KOPT-K1 (cell line): ENCODE measurements around the gene RDH5.

Experiments
- H3K27ac ChIP-seq: fragments of 200-600 bp; sonication (generic); 2 replicates; pipeline ENCODE4 v1.5.1; 2016; ENCODE audit warnings: antibody characterized with exemption, mild to moderate bottlenecking, low read depth, low read length; ENCODE audit not compliant: poor library complexity, severe bottlenecking
- H3K36me3 ChIP-seq: fragments of 200-600 bp; sonication (generic); 2 replicates; pipeline ENCODE4 v1.5.1; 2017; ENCODE audit warnings: antibody characterized with exemption, mild to moderate bottlenecking, low read length, moderate library complexity; ENCODE audit not compliant: insufficient read depth
- H3K9me3 ChIP-seq: fragments of 200-600 bp; sonication (generic); 2 replicates; pipeline ENCODE4 v1.5.1; 2017; ENCODE audit warnings: antibody characterized with exemption, low read length, mild to moderate bottlenecking; ENCODE audit not compliant: insufficient read depth, poor library complexity, severe bottlenecking

RDH5 gene

DNA sequence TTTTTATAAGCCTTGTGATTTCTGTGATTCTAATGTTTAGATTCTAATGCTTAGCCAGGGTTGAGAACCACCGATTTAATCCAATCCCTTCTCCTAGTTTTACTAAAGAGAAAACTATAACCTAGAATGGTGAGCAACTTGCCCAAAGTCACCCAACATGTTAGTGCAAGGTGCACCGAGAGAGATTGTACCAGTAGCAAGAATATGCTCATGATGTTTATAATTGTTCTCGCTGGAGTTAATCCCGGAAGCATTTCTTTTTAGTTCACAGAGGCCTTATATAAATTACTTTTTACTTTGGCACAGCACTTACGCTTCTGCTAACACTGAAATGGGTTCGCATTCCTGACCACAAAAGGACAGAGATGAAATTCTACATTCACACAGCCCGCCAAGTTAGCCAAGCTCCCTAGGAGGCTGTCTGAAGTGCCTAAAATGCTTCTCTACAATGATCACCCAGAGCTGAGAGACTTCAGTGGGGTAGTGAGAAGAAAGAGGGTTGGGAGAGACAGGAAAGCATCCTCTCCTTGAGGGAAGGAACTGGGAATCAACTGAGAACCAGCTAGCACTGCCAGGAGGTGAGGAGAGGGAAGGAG lies 4.9 kb upstream of the RDH5 start:
- Histone ChIP-seq H3K27ac (peak overlapping the region; percentile 80), H3K36me3 (peaks cover 22% of the 10 kb centered on the region; the same call in 1 of the 2 replicates), H3K9me3 (no peaks in the 10 kb centered on the region)

DNA sequence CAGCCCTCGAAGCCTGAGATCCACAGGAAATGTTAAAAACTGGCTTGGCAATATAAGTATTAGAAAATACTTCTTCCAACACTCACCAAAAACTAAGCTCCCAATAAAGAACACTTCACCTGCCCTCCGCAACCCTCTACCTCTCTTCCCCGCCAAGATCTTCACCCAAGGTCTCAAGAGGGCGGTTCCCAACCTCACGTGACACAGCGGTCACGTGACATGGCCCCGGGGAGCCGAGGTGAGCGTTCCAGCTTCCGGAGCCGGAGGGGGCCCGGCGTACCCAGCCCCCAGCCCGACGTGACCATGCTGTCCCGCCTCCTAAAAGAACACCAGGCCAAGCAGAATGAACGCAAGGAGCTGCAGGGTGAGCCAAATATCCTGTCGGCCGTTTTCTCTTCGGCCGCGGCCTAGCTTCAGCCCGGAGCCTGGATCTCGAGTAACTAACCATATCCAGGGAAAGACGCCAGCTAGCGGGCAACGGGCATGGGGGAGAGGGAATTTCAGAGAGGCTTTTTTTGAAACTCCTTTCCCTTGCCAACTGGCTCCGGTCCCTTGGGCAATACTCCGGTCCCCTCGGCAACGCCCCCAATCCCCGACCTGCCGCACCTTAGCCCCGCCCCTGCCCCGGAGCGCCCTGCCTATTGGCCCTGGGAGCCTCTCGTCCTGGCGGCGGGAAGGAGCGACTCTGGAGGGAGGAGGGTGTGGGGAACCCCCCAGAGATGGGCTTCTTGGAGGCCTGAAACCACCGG lies 4.2 kb upstream of the RDH5 start, which contains the start of gene BLOC1S1:
BLOC1S1 (plus strand) TSS at position 214 of the 749 bp plus-strand sequence; CDS start at position 220, 6 bp downstream.
- Histone ChIP-seq H3K27ac (peak within 1 kb of the TSS; percentile 80), H3K9me3 (no peaks in the 10 kb centered on the region), H3K36me3 (peaks cover 30% of the 10 kb centered on the region; the same call in 1 of the 2 replicates)

DNA sequence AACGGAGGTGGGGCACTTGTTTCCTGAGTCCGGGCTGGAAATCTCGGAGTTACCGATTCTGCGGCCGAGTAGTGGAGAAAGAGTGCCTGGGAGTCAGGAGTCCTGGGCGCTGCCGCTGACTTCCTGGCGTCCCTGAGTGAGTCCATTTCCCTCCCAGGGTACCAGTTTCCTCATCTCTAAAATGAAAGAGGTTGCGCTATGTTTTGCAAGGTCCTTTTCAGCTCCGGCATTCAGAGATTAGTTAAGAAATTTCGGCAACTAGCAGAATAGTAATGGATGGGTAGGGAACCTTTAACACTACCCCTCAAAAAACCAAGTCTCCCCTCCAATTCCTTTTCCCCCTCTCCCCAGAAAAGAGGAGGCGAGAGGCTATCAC lies 3.6 kb upstream of the RDH5 start:
- H3K36me3 ChIP-seq = peaks cover 35% of the 10 kb centered on the region; the same call in 1 of the 2 replicates
- peak overlapping the region; percentile 80 for H3K27ac ChIP-seq
- no peaks in the 10 kb centered on the region for H3K9me3 ChIP-seq

DNA sequence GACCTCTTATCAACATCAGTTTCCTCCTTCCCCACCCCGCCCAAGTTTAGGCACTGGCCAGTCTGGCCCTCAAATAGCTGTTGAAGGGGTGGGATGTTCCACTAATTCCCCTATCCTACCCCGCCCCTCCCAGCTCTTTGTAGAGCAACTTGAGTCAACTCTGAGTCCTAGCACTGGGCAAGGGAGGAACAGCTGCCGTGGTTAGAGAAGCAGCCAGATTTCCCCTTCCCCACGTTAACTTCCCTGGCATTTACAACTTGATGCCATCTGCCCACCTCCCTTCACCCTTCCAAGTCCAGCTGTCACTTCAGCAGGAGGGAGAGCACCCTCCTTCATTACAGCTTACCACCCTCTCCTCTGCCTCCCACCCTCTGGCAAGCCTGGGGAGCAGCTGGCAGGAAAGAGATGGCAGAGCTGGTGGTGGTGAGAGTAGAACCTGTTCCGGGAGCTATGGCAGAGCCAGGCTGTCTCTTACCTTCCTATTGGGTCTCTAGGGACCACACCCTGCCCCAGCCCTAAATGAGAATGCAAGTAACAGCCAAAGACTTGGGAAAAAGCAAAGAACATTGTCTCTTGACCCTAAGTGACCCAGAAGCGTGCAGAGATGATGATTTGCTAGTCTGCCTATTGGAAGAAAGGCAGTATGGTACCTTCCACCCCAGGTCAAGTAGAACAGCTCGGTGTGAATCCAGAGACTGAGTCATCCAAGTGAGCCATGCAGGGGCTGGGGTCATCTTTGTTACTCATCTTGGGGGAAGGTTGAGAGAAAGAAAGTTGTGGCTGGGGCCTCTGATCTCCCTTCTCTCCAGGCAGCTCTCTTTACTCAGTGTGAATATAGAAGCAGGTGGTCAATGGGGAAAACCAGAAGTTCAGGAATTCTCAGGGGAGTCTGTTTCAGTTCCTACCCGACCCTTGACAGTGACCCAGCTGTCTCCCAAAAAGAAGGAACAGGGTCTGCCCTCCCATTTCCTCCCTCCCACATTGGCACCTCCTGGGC lies 2.9 kb upstream of the RDH5 start:
- no peaks in the 10 kb centered on the region for H3K9me3 ChIP-seq
- peak overlapping the region; percentile 80 for H3K27ac ChIP-seq
- H3K36me3 ChIP-seq = peaks cover 41% of the 10 kb centered on the region; the same call in 1 of the 2 replicates

DNA sequence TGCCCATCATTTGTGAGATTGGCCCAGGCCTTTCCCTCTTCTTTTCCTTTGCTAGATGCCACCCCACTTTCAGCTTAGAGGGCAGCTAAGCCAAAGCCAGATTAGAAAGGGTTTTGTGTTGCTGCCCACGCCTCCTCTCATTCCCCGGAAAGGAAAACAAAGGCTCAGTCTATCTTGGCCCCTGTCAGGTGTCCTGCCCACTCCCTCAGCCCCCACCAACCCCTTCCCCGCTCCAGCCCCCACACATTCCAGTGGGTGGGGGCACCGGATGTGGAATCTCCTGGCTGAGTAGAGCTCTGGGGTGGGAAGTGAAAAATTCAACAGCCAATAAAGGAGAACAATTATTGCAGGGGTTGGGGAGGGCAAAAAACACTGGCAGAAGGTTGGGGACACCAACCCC lies 2.2 kb upstream of the RDH5 start:
- Histone ChIP-seq H3K9me3 (no peaks in the 10 kb centered on the region), H3K27ac (no peak overlapping the region), H3K36me3 (peaks cover 45% of the 10 kb centered on the region; the same call in 1 of the 2 replicates)

DNA sequence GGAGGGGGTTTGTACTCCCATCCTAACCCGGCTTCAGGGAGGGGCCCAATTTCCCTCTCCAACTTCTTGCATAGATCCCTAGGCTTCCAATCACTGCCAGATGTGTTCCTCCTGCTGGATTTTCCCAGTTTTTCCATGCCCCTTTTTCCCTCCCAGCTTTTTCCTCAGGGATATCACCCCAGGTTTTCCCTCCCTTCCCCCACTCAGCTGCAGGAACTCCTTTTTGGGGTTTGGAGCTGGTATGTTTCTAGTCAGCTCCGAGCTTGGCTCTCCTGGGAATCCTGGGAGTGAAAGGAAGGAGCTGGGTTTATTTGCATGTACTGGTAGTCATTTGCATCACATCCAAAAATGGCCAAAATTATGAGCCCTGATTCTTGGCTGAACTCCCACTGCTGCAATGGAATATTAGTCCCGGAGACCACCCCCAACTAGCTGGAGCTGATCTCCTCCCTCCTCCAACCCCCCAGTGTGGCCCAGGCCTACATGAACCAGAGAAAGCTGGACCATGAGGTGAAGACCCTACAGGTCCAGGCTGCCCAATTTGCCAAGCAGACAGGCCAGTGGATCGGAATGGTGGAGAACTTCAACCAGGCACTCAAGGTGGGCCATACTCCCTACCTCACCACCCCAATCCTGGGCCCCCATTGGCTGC lies 1.4 kb upstream of the RDH5 start:
- H3K9me3 ChIP-seq = no peaks in the 10 kb centered on the region
- H3K36me3 ChIP-seq = peaks cover 50% of the 10 kb centered on the region; the same call in 1 of the 2 replicates
- no peak overlapping the region for H3K27ac ChIP-seq

DNA sequence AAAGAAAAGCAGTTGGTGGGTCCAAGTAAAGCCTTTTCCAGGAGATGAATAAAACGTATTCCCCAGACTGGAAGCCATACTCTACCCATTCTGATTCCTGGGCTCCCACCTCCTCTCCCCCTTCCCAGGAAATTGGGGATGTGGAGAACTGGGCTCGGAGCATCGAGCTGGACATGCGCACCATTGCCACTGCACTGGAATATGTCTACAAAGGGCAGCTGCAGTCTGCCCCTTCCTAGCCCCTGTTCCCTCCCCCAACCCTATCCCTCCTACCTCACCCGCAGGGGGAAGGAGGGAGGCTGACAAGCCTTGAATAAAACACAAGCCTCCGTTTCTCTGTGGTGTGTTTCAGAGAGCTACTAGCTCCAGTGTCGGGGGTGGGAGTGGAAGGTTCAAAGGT lies 822 bp upstream of the RDH5 start:
- no peak overlapping the region for H3K27ac ChIP-seq
- H3K9me3 ChIP-seq = no peaks in the 10 kb centered on the region
- peaks cover 56% of the 10 kb centered on the region for H3K36me3 ChIP-seq

DNA sequence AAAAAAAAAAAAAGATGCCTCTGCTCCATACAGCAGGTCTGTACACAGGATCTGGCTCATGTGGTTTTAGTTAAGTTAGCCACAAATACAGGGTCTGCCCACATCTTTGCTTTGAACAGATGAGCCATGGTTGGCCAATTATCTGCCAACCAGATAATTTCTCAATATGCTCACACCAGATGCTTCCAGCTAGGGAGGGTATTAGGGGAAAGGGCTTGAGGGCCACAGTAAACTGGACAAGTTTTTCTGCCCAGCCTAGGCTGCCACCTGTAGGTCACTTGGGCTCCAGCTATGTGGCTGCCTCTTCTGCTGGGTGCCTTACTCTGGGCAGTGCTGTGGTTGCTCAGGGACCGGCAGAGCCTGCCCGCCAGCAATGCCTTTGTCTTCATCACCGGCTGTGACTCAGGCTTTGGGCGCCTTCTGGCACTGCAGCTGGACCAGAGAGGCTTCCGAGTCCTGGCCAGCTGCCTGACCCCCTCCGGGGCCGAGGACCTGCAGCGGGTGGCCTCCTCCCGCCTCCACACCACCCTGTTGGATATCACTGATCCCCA lies 776 bp downstream of the RDH5 start:
- no peaks in the 10 kb centered on the region for H3K9me3 ChIP-seq
- H3K27ac ChIP-seq = no peak overlapping the region
- H3K36me3 ChIP-seq = peaks cover 71% of the 10 kb centered on the region

DNA sequence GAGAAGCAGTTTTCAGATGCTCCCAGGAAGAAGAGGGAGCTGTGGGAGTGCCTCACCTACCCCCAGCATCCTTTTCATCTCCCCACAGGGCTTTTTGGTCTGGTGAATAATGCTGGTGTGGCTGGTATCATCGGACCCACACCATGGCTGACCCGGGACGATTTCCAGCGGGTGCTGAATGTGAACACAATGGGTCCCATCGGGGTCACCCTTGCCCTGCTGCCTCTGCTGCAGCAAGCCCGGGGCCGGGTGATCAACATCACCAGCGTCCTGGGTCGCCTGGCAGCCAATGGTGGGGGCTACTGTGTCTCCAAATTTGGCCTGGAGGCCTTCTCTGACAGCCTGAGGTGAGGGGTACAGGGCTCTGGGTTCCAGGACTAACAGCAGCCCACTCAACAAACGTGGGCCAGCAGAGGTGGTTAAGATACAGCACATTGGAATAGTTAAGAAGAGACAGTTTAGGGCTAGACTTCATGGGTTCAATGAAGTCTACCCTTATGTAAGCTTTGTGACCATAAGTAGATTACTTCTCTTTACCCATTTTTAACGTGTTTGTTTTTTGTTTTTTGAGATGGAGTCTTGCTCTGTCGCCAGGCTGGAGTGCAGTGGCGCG lies 1.5 kb downstream of the RDH5 start:
- H3K27ac ChIP-seq = no peak overlapping the region
- H3K9me3 ChIP-seq = no peaks in the 10 kb centered on the region
- peaks cover 76% of the 10 kb centered on the region for H3K36me3 ChIP-seq

DNA sequence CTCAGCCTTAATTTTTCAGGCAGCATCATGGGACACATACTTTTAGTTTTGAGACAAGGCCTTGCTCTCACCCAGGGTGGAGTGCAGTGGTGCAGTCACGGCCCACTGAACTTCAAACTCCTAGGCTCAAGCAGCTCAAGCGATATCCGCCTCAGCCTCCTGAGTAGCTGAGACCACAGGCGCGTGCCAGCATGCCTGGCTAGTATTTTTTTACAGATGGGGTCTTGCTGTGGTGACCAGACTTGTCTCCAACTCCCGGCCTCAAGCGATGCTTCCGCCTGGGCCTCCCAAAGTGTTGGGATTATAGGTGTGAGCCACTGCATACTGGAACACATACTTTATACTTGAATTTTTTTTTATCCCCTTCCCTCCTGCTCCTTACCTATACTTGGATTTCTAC lies 2.8 kb downstream of the RDH5 start:
- H3K27ac ChIP-seq = no peak overlapping the region
- H3K36me3 ChIP-seq = peaks cover 82% of the 10 kb centered on the region
- H3K9me3 ChIP-seq = no peaks in the 10 kb centered on the region

DNA sequence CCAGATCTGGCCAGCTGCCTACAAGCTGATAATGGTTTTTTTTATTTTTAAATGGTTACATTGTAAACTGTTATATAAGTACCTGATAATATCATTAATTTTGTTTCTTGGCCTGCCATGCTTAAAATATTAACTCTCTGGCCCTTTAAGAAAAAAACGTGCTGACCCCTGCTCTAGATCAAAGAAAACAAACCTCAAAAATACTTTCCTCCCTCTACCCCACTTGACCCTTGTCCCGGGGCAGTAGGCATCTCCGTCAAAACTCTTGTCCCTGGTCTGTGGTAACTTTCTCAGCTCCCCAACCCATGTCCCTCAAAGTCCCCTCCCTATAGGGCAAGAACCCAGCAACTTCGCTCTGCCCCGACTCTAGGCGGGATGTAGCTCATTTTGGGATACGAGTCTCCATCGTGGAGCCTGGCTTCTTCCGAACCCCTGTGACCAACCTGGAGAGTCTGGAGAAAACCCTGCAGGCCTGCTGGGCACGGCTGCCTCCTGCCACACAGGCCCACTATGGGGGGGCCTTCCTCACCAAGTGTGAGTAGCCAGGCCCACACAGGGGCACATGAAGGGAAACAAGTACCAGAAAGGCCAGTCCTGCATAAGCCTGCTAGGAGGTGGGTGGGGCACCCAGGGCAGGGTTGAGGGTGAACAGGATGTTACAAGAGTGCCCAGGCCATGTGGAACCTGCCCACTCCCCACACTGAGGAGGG lies 3.5 kb downstream of the RDH5 start:
- H3K36me3 ChIP-seq = peaks cover 76% of the 10 kb centered on the region
- H3K9me3 ChIP-seq = no peaks in the 10 kb centered on the region
- H3K27ac ChIP-seq = no peak overlapping the region

DNA sequence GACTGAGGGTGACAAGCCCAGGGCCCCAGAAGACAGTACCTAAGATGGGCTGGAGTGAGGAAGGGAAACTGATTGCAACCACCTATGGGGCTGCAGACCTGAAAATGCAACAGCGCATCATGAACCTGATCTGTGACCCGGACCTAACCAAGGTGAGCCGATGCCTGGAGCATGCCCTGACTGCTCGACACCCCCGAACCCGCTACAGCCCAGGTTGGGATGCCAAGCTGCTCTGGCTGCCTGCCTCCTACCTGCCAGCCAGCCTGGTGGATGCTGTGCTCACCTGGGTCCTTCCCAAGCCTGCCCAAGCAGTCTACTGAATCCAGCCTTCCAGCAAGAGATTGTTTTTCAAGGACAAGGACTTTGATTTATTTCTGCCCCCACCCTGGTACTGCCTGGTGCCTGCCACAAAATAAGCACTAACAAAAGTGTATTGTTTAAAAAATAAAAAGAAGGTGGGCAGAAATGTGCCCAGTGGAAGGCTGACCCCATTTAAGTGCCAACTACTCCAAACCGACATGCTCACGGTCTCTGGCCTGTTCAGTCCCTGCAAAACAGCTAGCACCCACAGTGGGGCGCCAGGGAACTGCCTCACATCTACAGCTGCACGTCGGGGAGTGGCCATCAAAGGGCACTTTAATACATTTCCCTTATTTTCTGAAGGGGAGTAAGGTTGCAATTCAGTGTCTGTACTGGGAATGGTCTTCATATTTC lies 4.2 kb downstream of the RDH5 start:
- Histone ChIP-seq H3K36me3 (peaks cover 69% of the 10 kb centered on the region), H3K27ac (no peak overlapping the region)

DNA sequence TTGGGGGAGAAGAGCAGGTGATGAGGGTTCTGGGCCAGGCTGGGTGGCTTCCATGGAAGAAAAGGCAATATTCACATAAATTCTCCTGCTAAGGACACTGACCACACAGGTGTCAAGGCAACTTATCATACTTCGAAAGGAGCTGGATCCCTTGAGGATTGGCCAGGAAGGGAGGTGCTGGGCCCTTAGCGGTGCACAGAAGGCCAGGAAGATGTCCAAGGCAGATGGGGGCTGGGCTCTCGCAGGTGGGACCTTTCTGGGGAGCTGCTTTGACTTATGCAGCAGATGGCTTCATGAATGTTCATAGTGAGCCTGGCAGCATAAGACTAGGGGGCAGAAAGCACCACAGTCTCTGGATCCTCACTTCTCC lies 4.7 kb downstream of the RDH5 start:
- Histone ChIP-seq H3K9me3 (no peaks in the 10 kb centered on the region), H3K27ac (no peak overlapping the region), H3K36me3 (peaks cover 63% of the 10 kb centered on the region)

More for the DNA sequence above, 4.2 kb downstream of the RDH5 start:
- no peaks in the 10 kb centered on the region for H3K9me3 ChIP-seq
